Lung (tissue), 12 donors: ENCODE results near the gene NOTCH4. TPM values are rescaled to one million over a fixed set of nuclear protein-coding genes. Genes with fewer than 3 reads are reported as not detected.

Experiments used
- ATAC-seq: fragments of 200-7000 bp; cut with Tn5 transposase; one replicate; pipeline ENCODE4 v1.9.1; 2020; ENCODE audit warnings: moderate number of reproducible peaks; ENCODE audit not compliant: insufficient read depth, low FRiP score
- DNase-seq, 3 donors: peaks; one replicate each; pipeline ENCODE4 v3.0.0-alpha.2; 2013 to 2017
- H3K27ac ChIP-seq, 2 donors: one replicate each; pipeline ENCODE4 v1.5.1; 2013; ENCODE audit warnings: mild to moderate bottlenecking in 2 of 2, moderate library complexity in 2 of 2, control low read depth in 1 of 2, inconsistent platforms in 1 of 2, low read depth in 1 of 2, low read length in 1 of 2
- H3K27me3 ChIP-seq, 3 donors: one replicate each; pipeline ENCODE4 v1.5.1; 2013; ENCODE audit warnings: low read length in 2 of 3; ENCODE audit not compliant: control insufficient read depth in 3 of 3, insufficient read depth in 3 of 3
- H3K36me3 ChIP-seq, 4 donors: one replicate each; pipeline ENCODE4 v1.5.1; 2013; ENCODE audit warnings: low read length in 4 of 4, mild to moderate bottlenecking in 1 of 4, moderate library complexity in 1 of 4; ENCODE audit not compliant: control insufficient read depth in 4 of 4, insufficient read depth in 4 of 4
- H3K4me1 ChIP-seq, 5 donors: one replicate each; pipeline ENCODE4 v1.5.1; 2013; ENCODE audit warnings: low read length in 5 of 5, mild to moderate bottlenecking in 2 of 5, moderate library complexity in 1 of 5; ENCODE audit not compliant: control insufficient read depth in 5 of 5, insufficient read depth in 5 of 5
- H3K4me3 ChIP-seq: one replicate; pipeline ENCODE4 v1.5.1; 2013; ENCODE audit warnings: mild to moderate bottlenecking, control low read depth, moderate library complexity
- H3K9ac ChIP-seq, 2 donors: one replicate each; pipeline ENCODE4 v1.5.1; 2013; ENCODE audit warnings: low read length in 2 of 2, control low read depth in 1 of 2; ENCODE audit not compliant: insufficient read depth in 1 of 2
- H3K9me3 ChIP-seq, 4 donors: one replicate each; pipeline ENCODE4 v1.5.1; 2013; ENCODE audit warnings: low read length in 3 of 4, mild to moderate bottlenecking in 1 of 4, moderate library complexity in 1 of 4; ENCODE audit not compliant: control insufficient read depth in 4 of 4, insufficient read depth in 3 of 4
- CTCF ChIP-seq: IDR thresholded peaks from 2 replicates; pipeline ENCODE4 v1.5.1; 2012; ENCODE audit warnings: mild to moderate bottlenecking; ENCODE audit errors: control extremely low read depth, extremely low read depth
- WGBS, 2 donors: extraction: QIAGEN DNeasy Blood & Tissue Kit; methylation state at CpG; one replicate each; pipeline ENCODE4 v1.1.7; 2013; 5-methylcytosine and 5-hydroxymethylcytosine counted together
- polyA plus RNA-seq, 2 donors: library from polyadenylated mRNA; stranded (reverse); fragments of 200-250 nt; gene quantifications; one replicate each; pipeline ENCODE4 v1.2.1, GENCODE V29; 2013
- total RNA-seq, 2 donors: library from RNA; depleted of rRNA in 1 of 2; stranded (reverse); fragments of >200 nt in 1 of 2; gene quantifications; one replicate each; pipeline ENCODE4 v1.2.1, GENCODE V29; 2014 to 2021
- donor health status: control.
- donor health status: control.
- donor health status: Bipolar disorder and iron deficiency.
- donor health status: healthy.
- donor health status: DM: yes; HTN: yes; CAD: no.

Gene NOTCH4
- total and polyA plus RNA-seq, 4 donors = 38.8 to 54.6 (median 43.2) TPM

- no peaks in the 10 kb centered on the region for H3K9me3 ChIP-seq
- peak overlapping the region; percentile 19 for H3K4me3 ChIP-seq
- H3K9ac ChIP-seq = no peak overlapping the region
- TF ChIP-seq CTCF = no peak
- H3K36me3 ChIP-seq = peaks cover 0 to 6% (median 0%) of the 10 kb centered on the region in 4 donors
- WGBS, 2 donors = 70 to 90% methylated on average over 7 to 8 of the region's 8 CpGs
- no peaks in the 10 kb centered on the region for H3K27me3 ChIP-seq
- peak overlapping the region; percentile 4 to 18 for H3K27ac ChIP-seq
- no peak for DNase-seq
- ATAC-seq = no peak
- H3K4me1 ChIP-seq = peaks cover 0 to 7% (median 0%) of the 10 kb centered on the region in 5 donors
These were observed 1.3 kb downstream of the NOTCH4 start for GRCh38 chr6:32222333-32223230.

- Histone ChIP-seq H3K4me3 (no peak overlapping the region), H3K9ac (no peak overlapping the region), H3K27ac (no peak overlapping the region), H3K4me1 (peaks cover 0 to 7% (median 0%) of the 10 kb centered on the region in 5 donors), H3K36me3 (peaks cover 0 to 6% (median 0%) of the 10 kb centered on the region in 4 donors), H3K9me3 (no peaks in the 10 kb centered on the region), H3K27me3 (no peaks in the 10 kb centered on the region)
- WGBS, 2 donors = 76 to 93% methylated on average over 4 of the region's 4 CpGs
- ATAC-seq = no peak
- DNase-seq = no peak
- no peak for TF ChIP-seq CTCF
These were observed 3.8 kb downstream of the NOTCH4 start for GRCh38 chr6:32220021-32220420.

DNA sequence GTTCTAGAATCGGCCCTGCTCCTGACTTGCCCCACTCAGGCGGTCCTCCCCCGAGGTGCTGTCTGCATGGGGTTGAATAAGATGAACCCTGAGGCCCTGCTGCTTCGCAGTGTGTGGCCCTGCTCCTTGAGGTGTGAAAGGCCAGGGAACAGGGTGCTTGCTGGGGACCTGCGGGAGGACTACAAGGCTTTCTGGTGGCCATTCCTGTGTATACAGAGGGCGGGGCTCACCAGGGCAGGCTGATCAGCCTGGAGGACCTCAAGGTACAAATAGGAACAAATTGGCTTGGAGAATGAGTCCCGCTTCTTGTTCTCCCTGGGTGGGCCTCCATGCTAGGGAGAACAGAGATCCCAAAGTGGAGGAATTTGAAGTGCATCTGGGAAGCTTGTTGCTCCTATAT, 5.7 kb downstream of the NOTCH4 start:
- 82 to 86% methylated on average over 7 of the region's 7 CpGs for WGBS, 2 donors
- Histone ChIP-seq H3K9me3 (no peaks in the 10 kb centered on the region), H3K4me1 (peaks cover 0 to 7% (median 0%) of the 10 kb centered on the region in 5 donors), H3K27me3 (no peaks in the 10 kb centered on the region), H3K4me3 (no peak overlapping the region), H3K9ac (no peak overlapping the region), H3K27ac (no peak overlapping the region), H3K36me3 (peaks cover 0 to 6% (median 0%) of the 10 kb centered on the region in 4 donors)
- no peak for ATAC-seq
- DNase-seq = no peak
- no peak for TF ChIP-seq CTCF
